ENCODE results near the gene CST4. TPM values are rescaled to one million over a fixed set of nuclear protein-coding genes. Genes with fewer than 3 reads are reported as not detected.
"Not testable (repeated sequence)": the region's sequence is repeated elsewhere in the genome, so short reads cannot be mapped to it uniquely, and the experiment has no call there.

Gene CST4
- total RNA-seq, 1 donor from 2014 or later = not detected

- H3K36me3 Mint-ChIP-seq (ENCODE audit: low read depth, unreplicated experiment) = no peaks in the 10 kb centered on the region
- no peaks in the 10 kb centered on the region for H4K20me1 ChIP-seq (ENCODE audit: insufficient read depth, low read length)
- no peaks in the 10 kb centered on the region for H3K4me1 Mint-ChIP-seq (ENCODE audit: low read depth, unreplicated experiment)
- H3K9me3 ChIP-seq (ENCODE audit: insufficient read depth, low read depth, low read length) = no peaks in the 10 kb centered on the region
- peaks cover 19% of the 10 kb centered on the region for H3K27me3 Mint-ChIP-seq (ENCODE audit: low read depth, unreplicated experiment)
- no peak overlapping the region for H3K27ac Mint-ChIP-seq (ENCODE audit: unreplicated experiment)
- H3K27me3 ChIP-seq (ENCODE audit: insufficient read depth, low read length) = peaks cover under 1% of the 10 kb centered on the region
- no peak overlapping the region for H3K4me3 Mint-ChIP-seq (ENCODE audit: unreplicated experiment)
- TF ChIP-seq EZH2 (IDR thresholded peaks at IDR 0.05; ENCODE audit: insufficient read depth, low read length) (no peak), CTCF (IDR thresholded peaks at IDR 0.05; ENCODE audit: insufficient read depth, low read depth, low read length) (no peak)
- peaks cover 2% of the 10 kb centered on the region for H3K9me3 Mint-ChIP-seq (ENCODE audit: unreplicated experiment)
- no peaks in the 10 kb centered on the region for H3K36me3 ChIP-seq (ENCODE audit: insufficient read depth, low read length)
- no peaks in the 10 kb centered on the region for H3K4me1 ChIP-seq (ENCODE audit: insufficient read depth, low read length)
- FAIRE-seq = no peak
- no peaks in the 10 kb centered on the region for H3K79me2 ChIP-seq (ENCODE audit: insufficient read depth, low read length)
- H3K4me3 ChIP-seq (ENCODE audit: insufficient read depth, low read depth, low read length) = no peak overlapping the region
- H2AFZ ChIP-seq (ENCODE audit: low read depth, low read length) = no peak overlapping the region
- no peak for DNase-seq (ENCODE audit: low read depth)
- H3K27ac ChIP-seq (ENCODE audit: low read depth, low read length) = no peak overlapping the region
- no peak overlapping the region for H3K4me2 ChIP-seq (ENCODE audit: low read length)
- H3K9ac ChIP-seq (ENCODE audit: low read length) = no peak overlapping the region
Measured at GRCh38 chr20:23721962-23722361, 33.1 kb upstream of the CST4 start.

DNA sequence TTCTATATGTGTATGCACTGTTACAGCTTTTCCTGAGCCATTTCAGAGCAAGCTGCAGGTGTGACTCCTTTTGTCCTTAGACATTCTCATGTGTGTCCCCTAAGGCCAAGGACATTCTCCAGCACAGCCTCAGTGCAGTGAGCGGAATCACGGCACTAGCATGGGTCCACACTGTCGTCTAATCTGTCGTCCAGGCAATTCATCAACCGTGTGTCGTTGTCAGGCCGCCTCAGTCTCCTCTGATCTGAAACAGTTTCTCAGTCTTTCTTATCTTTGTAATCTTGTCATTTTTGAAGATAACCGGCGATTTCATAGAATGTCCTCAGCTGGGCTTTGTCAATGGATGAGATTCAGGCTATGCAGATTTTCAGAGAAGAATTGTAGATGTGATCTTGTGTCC is 30.5 kb upstream of the CST4 start:
- H3K27ac ChIP-seq (ENCODE audit: low read depth, low read length); H3K79me2 ChIP-seq (ENCODE audit: insufficient read depth, low read length); H3K27me3 ChIP-seq (ENCODE audit: insufficient read depth, low read length); H3K9me3 ChIP-seq (ENCODE audit: insufficient read depth, low read depth, low read length); H3K27ac Mint-ChIP-seq (ENCODE audit: unreplicated experiment); FAIRE-seq; H3K4me3 Mint-ChIP-seq (ENCODE audit: unreplicated experiment); H3K36me3 Mint-ChIP-seq (ENCODE audit: low read depth, unreplicated experiment); H3K4me3 ChIP-seq (ENCODE audit: insufficient read depth, low read depth, low read length); H3K4me2 ChIP-seq (ENCODE audit: low read length); H4K20me1 ChIP-seq (ENCODE audit: insufficient read depth, low read length); H2AFZ ChIP-seq (ENCODE audit: low read depth, low read length); H3K9ac ChIP-seq (ENCODE audit: low read length); H3K4me1 ChIP-seq (ENCODE audit: insufficient read depth, low read length); H3K9me3 Mint-ChIP-seq (ENCODE audit: unreplicated experiment); H3K4me1 Mint-ChIP-seq (ENCODE audit: low read depth, unreplicated experiment); DNase-seq (ENCODE audit: low read depth); H3K36me3 ChIP-seq (ENCODE audit: insufficient read depth, low read length): not testable (repeated sequence)
- peaks cover 19% of the 10 kb centered on the region for H3K27me3 Mint-ChIP-seq (ENCODE audit: low read depth, unreplicated experiment)

- not testable (repeated sequence) for H3K9me3 Mint-ChIP-seq (ENCODE audit: unreplicated experiment); H3K4me3 ChIP-seq (ENCODE audit: insufficient read depth, low read depth, low read length); H3K4me1 ChIP-seq (ENCODE audit: insufficient read depth, low read length); H3K4me2 ChIP-seq (ENCODE audit: low read length); H3K27me3 ChIP-seq (ENCODE audit: insufficient read depth, low read length); H2AFZ ChIP-seq (ENCODE audit: low read depth, low read length); H3K27ac Mint-ChIP-seq (ENCODE audit: unreplicated experiment); H3K4me3 Mint-ChIP-seq (ENCODE audit: unreplicated experiment); H3K9me3 ChIP-seq (ENCODE audit: insufficient read depth, low read depth, low read length); H3K9ac ChIP-seq (ENCODE audit: low read length); H3K36me3 Mint-ChIP-seq (ENCODE audit: low read depth, unreplicated experiment); H3K4me1 Mint-ChIP-seq (ENCODE audit: low read depth, unreplicated experiment); FAIRE-seq; H3K36me3 ChIP-seq (ENCODE audit: insufficient read depth, low read length); H4K20me1 ChIP-seq (ENCODE audit: insufficient read depth, low read length); H3K27ac ChIP-seq (ENCODE audit: low read depth, low read length); DNase-seq (ENCODE audit: low read depth); H3K79me2 ChIP-seq (ENCODE audit: insufficient read depth, low read length)
- H3K27me3 Mint-ChIP-seq (ENCODE audit: low read depth, unreplicated experiment) = peaks cover 11% of the 10 kb centered on the region
Measured at GRCh38 chr20:23711778-23712177, 22.9 kb upstream of the CST4 start.

- no peaks in the 10 kb centered on the region for H3K9me3 Mint-ChIP-seq (ENCODE audit: unreplicated experiment)
- no peak overlapping the region for H3K27ac ChIP-seq (ENCODE audit: low read depth, low read length)
- H3K79me2 ChIP-seq (ENCODE audit: insufficient read depth, low read length) = no peaks in the 10 kb centered on the region
- no peak overlapping the region for H3K4me2 ChIP-seq (ENCODE audit: low read length)
- peaks cover 11% of the 10 kb centered on the region for H3K27me3 Mint-ChIP-seq (ENCODE audit: low read depth, unreplicated experiment)
- no peaks in the 10 kb centered on the region for H3K36me3 Mint-ChIP-seq (ENCODE audit: low read depth, unreplicated experiment)
- H3K9ac ChIP-seq (ENCODE audit: low read length) = no peak overlapping the region
- FAIRE-seq (no peak), DNase-seq (ENCODE audit: low read depth) (no peak)
- H3K4me3 ChIP-seq (ENCODE audit: insufficient read depth, low read depth, low read length) = no peak overlapping the region
- no peaks in the 10 kb centered on the region for H3K4me1 ChIP-seq (ENCODE audit: insufficient read depth, low read length)
- no peak overlapping the region for H3K4me3 Mint-ChIP-seq (ENCODE audit: unreplicated experiment)
- H3K9me3 ChIP-seq (ENCODE audit: insufficient read depth, low read depth, low read length) = no peaks in the 10 kb centered on the region
- no peaks in the 10 kb centered on the region for H3K4me1 Mint-ChIP-seq (ENCODE audit: low read depth, unreplicated experiment)
- H4K20me1 ChIP-seq (ENCODE audit: insufficient read depth, low read length) = no peaks in the 10 kb centered on the region
- H3K27ac Mint-ChIP-seq (ENCODE audit: unreplicated experiment) = no peak overlapping the region
- no peaks in the 10 kb centered on the region for H3K36me3 ChIP-seq (ENCODE audit: insufficient read depth, low read length)
- TF ChIP-seq EZH2 (IDR thresholded peaks at IDR 0.05; ENCODE audit: insufficient read depth, low read length) = no peak
- no peak for TF ChIP-seq CTCF (IDR thresholded peaks at IDR 0.05; ENCODE audit: insufficient read depth, low read depth, low read length)
- H2AFZ ChIP-seq (ENCODE audit: low read depth, low read length) = no peak overlapping the region
- peaks cover 2% of the 10 kb centered on the region for H3K27me3 ChIP-seq (ENCODE audit: insufficient read depth, low read length)
Measured at GRCh38 chr20:23710771-23711170, 21.9 kb upstream of the CST4 start.

All from astrocyte (in vitro differentiated cells and primary cell).